Measurements from ENCODE around the gene KDM6B. TPM values are rescaled to one million over a fixed set of nuclear protein-coding genes. Genes with fewer than 3 reads are reported as not detected.
"Not testable (repeated sequence)": the region's sequence is repeated elsewhere in the genome, so short reads cannot be mapped to it uniquely, and the experiment has no call there.

KDM6B gene
- total RNA-seq, 2 donors from 2014 or later: 49.5 to 50.4 TPM

DNA sequence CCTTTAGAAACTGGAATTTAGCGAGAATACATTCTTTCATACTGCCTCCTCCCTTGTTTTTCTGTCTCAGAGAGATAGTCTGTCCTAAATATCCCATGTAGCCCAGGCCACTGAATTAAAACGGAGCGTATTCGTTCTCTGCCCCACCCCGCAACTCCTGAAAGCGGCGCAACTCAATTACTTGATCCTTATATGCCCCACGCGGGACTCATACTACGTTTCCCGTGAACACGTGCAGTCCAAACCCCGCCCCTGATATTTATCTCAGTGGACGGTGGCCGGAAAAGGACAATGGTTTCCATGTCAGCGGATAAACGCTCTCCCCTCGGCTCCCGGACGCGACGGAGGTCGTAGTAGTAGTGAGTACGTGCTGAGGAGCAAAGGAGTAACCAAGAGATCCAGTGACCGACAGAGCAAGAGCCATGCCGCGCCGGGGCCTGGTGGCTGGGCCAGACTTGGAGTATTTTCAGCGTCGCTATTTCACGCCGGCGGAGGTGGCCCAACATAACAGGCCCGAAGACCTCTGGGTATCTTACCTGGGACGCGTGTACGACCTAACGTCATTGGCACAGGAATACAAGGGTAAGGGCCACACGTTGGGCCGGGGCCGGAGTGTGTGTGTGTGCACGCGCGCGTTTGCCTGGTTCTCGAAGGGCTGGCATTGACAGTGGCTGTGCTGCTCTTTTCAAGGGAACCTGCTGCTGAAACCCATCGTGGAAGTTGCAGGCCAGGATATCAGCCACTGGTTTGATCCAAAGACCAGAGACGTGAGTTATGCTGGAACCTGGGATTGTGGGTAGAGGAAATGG, 23.9 kb downstream of the KDM6B start, which contains the start of gene CYB5D1:
TSS of gene CYB5D1 (plus strand) at position 291 of the 809 bp plus-strand sequence. CDS start at position 423, 132 bp downstream.
- DNase-seq (peak; percentile 92 to 93), ATAC-seq (peak; percentile 62)
- intact Hi-C loops (cut with DNase I, micrococcal nuclease): no loop called here

DNA sequence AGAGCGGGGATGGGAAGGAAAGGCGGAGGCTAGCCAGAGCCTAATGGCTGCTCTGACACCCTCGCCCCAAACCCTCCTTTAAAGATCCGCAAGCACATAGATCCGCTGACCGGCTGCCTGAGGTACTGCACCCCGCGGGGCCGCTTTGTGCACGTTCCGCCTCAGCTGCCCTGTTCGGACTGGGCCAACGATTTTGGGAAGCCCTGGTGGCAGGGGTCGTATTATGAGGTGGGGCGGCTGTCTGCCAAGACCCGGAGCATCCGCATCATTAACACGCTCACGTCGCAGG, 24.4 kb downstream of the KDM6B start:
- intact Hi-C loops (cut with DNase I, micrococcal nuclease): no loop called here
- peak; percentile 21 for ATAC-seq
- DNase-seq: peak; percentile 56 to 66

DNA sequence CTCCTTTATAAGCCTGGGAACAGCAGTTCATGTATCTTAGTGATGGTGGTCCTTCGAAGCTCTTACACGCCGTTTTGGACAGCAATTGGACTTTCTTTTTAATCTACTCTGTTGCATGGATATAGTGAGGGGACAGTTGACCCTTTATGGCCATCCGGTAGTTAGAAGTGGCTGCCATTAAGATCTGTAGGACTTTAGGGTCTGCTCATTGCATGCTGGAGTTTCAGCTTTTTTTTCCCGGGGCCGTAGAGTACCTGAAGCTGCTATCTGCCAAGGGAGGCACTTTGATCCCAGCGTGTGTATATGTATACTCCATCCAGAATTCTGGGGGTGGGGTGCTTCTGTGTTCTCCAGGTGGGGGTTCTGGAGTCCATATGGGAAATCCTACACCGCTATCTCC, 25.0 kb downstream of the KDM6B start:
- no peak for DNase-seq
- intact Hi-C loops (cut with DNase I, micrococcal nuclease): no loop called here
- ATAC-seq: no peak

DNA sequence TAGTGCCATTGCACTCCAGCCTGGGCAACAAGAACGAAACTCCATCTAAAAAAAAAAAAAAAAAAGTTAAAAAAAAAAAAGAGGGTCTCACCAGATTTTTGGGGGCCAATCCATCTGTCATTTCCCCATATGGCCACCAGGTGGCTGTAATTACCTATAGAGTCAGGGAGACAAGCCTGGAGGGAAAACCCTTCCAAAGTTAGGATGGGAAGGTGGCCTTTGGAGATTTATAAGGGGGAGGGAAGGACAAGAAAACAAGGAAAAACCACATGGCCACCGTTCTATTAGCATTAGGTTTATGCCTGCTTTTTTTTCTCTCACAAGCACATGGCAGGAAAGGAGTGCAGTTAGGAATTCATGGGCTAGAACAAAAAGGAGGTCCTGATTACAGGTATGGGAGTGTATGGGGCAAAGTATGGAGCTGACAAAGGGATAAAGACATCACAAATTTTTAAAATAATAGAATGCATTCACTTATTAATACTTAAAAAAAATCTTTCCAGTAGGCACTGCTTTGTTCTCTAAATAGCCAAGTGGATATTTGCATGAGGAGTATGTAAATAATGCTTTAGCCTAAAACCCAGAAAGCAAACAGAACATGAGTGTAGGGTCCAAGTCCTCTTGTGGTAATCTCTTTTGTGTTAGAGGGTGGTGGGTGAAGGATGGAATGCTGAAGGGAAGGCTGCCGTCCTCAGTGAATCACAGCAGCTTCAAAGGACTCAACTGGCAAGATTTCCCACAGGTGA, 28.8 kb downstream of the KDM6B start:
- DNase-seq (peak in 1 of 2 donors; percentile 50), ATAC-seq (no peak)
- intact Hi-C loops (cut with DNase I, micrococcal nuclease): loop anchor here in 1 of 2 donors (5.0 kb wide), 2 partner anchors 34 to 124 kb away; no protein-coding TSS in a partner anchor

DNA sequence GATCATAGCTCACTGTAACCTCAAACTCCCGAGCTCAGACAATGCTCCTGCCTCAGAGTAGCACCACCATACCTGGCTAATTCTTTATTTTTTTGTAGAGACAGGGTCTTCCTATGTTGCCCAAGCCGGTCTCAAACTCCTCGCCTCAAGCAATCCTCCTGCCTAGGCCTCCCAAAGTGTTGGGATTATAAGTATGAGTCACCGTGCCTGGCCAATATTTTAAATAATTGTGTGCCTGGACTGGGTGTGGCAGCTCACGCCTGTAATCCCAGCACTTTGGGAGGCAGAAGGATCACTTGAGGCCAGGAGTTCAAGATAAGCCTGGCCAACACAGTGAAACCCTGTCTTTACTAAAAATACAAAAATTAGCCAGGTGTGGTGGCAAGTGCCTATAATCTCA, 30.4 kb downstream of the KDM6B start:
- not testable (repeated sequence) for DNase-seq, ATAC-seq
- intact Hi-C loops (cut with DNase I, micrococcal nuclease): loop anchor here in 1 of 2 donors (5.0 kb wide), 2 partner anchors 33 to 123 kb away; no protein-coding TSS in a partner anchor

DNA sequence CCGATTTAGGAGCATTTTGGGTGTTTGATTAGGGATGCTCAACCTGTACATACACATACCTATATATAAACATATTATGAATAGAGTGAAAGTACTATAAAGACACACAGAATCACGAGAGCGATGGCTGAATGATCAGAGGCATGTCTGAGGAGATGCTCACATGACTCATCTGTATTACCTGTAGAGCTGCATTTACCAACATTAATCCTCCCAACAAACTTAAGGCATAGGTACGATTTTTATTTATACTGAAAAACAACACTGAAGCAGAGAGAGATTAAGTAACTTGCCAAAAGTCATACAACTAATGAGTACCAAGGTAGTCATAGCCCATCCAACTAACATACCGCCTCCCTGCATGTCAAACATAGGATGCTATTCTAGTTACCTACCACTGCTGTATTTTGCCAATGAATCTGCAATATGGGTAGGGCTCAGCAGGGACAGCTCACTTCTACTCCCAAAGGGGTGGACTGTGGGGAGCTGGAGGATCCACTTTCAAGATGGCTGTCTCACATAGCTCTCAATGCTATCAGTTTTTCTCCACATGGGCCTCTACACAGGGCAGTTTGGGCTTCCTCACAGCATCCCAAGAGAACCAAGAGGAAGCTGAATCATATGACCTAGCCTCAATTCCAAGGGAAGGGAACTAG, 31.1 kb downstream of the KDM6B start:
- ATAC-seq (no peak), DNase-seq (no peak)
- intact Hi-C loops (cut with DNase I, micrococcal nuclease): loop anchor here in 1 of 2 donors (5.0 kb wide), 2 partner anchors 32 to 122 kb away; no protein-coding TSS in a partner anchor

DNA sequence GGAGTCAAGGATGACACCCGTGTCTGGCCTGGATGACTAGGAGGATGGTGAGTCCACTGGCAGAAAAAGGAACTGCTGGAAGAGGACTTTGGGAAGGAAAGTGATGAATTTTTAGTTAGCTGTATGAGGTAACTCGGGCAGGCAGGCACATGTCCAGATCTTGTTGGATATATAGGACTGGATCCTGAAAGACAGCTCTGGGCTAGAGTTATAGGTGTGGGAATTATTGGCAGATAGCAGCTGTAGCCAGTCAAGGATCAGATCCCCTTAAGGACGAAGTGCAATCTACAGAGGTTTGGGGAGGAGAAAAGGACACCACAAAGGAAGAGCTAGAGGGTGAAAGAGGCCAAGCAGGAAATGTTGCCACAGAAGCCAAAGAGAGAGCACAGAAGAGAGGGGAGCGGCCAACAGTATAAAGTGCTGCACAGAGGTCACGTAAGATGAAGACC, 33.9 kb downstream of the KDM6B start:
- DNase-seq: no peak
- peak; percentile 82 for ATAC-seq

DNA sequence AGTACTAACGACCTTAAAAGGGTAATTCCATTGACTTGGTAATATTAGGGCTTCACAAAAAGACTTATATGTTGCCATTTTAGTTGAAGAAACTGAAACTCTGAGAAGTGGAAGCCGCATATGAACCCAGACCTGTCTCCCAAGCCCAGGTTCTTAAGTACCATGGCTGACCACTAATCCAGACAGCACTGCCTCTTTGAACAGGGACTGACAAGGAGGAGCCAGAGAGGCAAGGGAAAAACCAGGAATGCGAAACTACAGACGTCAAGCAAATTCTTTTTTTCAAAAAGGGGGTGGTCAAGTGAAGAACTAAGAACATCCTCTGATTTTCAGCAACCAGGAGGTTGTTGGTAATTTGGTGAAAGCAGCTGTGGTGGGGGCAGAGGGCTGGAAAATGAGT, 39.0 kb downstream of the KDM6B start:
- intact Hi-C loops (cut with DNase I, micrococcal nuclease): no loop called here
- ATAC-seq (no peak), DNase-seq (no peak)

More for the DNA sequence above, 33.9 kb downstream of the KDM6B start:
- intact Hi-C loops (cut with DNase I, micrococcal nuclease): no loop called here

DNA sequence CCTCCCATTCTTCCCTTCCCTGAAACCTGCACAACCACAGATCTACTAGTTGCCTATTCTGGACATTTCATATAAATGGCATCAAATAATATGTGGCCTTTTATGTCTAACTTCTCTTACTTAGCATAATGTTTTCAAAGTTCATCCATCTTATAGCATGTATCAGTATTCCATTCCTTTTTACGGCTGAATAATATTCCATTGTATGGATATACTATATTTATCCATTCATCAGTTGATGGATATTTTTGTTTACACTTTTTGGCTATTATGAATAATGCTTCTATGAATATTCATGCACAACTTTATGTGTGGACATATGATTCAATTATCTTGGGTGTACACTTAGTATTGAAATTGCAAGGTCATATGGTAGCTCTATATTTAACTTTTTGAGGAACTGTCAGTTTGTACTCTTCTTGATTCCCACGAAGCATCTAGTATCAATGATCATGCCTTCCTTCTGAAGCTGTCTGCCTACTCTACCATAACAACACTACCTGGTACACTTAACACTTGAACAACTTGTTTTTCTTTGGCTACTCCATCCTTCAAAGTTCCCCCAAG, 41.9 kb downstream of the KDM6B start:
- ATAC-seq (no peak), DNase-seq (no peak)
- intact Hi-C loops (cut with DNase I, micrococcal nuclease): no loop called here

DNA sequence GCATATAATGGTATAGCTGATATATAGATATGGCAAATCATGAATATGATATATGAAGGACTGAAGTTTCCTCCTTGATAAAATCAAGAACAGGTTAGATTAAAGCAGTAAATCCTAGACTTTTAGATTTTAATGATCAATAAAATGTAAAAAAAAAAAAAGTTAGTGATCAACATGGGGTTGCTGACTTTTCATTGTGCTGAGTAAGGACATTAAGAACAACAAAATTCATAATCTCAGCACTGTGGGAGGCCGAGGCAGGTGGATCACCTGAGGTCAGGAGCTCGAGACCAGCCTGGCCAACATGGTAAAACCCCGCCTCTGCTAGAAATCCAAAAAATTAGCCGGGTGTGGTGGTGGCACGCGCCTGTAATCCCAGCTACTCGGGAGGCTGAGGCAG, 44.2 kb downstream of the KDM6B start:
- DNase-seq (no peak), ATAC-seq (no peak)
- intact Hi-C loops (cut with DNase I, micrococcal nuclease): no loop called here

DNA sequence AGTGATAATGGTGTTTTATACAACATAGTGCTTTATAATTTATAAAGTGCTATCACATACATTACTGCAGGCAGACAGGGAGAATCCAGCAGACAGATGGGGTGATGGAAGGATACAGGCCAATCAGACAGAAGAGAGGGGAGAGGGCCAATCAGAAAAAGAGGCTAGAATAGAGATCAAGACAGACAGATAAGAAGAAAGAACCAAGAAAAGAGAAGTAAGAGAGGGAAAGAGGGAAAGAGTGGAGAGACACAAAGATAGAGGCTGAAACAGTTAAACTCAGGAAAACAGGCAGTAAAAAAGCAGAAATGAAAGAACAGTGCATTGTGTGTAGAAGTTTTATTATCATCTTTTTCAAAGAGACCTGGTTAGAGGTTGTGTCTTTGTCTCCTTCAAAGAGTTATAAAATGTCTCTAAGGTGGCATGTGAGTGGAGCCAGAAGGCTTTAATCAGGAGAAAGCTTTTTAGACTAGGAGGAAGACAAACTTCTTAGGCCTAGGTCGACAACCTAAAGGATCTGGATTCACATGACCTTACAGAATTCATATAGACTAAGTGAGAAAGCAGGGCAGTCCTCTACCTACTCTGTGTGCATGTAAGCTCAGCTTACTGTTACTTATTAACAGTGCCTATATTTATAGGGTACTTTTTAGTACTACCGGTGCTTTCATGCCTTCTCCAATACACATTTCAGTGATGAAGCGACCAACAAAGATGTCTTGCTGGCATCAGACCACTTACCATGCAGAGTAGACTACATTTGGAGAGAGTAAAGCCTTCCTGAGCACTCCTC, 46.3 kb downstream of the KDM6B start:
- ATAC-seq (peak; percentile 32), DNase-seq (no peak)
- intact Hi-C loops (cut with DNase I, micrococcal nuclease): no loop called here

DNA sequence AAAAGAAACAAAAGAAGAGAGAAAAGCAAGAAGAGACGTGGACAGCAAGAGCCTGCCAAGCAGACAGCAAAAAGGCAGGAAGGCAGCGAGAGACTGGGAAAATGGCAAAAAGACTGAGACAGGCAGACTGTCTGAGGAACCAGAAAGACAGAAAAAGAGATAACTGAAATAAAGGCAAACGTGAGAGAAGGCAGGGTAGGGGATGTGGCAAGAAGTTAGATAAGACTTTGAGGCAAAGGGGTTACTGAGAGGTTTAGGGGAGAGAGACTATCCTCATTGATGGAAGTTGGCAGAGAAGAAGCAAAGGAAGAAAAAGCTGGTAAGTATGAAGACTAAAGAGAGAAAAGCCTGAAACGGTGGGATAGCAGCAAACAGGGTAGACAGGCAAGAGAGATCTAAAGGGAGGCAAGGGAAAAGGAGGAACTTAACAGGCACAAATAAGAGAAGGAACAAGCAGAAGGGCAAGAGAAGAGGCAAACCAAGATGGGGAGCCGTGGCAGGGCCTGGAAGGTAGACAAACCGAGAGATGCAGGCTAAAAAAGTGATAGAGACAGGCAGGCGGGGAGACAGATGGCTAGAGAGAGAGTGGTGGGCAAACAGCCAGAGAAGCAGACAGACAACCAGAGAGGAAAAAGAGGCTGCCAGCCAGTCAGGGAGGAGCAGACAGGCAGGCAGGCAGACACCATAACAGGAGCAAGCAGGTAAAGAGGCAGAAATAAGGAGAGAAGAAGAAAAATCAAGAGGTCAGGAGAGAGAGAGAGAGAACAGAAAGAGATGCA, 47.4 kb downstream of the KDM6B start:
- DNase-seq (no peak), ATAC-seq (no peak)
- intact Hi-C loops (cut with DNase I, micrococcal nuclease): no loop called here

DNA sequence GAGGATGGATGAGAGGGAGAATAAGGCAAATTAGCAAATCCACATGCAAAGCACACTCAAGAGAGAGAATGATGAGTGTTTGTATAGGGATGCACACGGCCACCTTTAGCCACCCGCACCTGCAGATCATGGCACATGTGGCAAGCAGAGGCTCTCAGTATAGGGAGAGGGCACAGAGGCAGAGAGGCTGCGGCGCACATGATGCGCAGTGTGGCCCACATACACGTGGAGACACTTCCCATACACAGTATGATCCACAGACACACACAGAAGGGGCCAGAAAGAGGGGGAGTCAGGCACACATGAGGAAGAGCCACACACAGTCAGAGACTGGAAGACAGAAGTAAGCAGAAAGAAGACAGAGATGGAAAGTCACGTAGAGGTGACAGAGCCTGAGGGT, 48.1 kb downstream of the KDM6B start:
- intact Hi-C loops (cut with DNase I, micrococcal nuclease): no loop called here
- DNase-seq (no peak), ATAC-seq (no peak)

DNA sequence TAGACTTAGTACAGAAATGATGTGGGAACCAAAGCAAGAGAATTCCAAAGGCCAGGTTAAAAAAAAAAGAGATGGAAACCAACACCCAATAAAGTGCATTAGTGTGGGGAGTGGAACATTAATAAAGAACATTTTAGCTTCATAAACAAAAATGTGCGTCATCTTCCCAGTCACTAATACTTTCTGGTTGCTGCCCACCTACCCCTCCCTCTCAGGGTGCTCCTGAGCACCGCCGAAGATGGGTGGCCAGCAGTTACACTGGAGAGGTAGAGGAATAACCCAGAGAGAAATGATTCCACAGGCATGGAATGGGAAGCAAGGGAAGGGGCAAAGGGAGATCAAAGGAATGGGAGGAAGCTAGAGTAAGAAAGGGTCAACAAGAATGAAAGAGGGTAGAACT, 48.6 kb downstream of the KDM6B start:
- ATAC-seq: no peak
- intact Hi-C loops (cut with DNase I, micrococcal nuclease): no loop called here

More for the DNA sequence above, 48.6 kb downstream of the KDM6B start:
- DNase-seq: no peak

All from left colon (tissue), 2 donors.